Measurements from ENCODE around the gene ARHGAP42.
"Not testable (repeated sequence)": the region's sequence is repeated elsewhere in the genome, so short reads cannot be mapped to it uniquely, and the experiment has no call there.

ARHGAP42 gene

GRCh38 chr11:100687054-100687629 lies at the start of gene ARHGAP42:
TSS of gene ARHGAP42 (plus strand) at chr11:100687288. CDS start at chr11:100687679, 391 bp downstream.
- DNase-seq: peak; percentile 33

- DNase-seq: peak; percentile 80
Observed at GRCh38 chr11:100637706-100638105, 49.4 kb upstream of the ARHGAP42 start.

- DNase-seq: no peak
Observed at GRCh38 chr11:100638648-100639047, 48.4 kb upstream of the ARHGAP42 start.

GRCh38 chr11:100639140-100639539 lies 47.9 kb upstream of the ARHGAP42 start:
- no peak for DNase-seq

- no peak for DNase-seq
Observed at GRCh38 chr11:100640071-100640470, 47.0 kb upstream of the ARHGAP42 start.

- peak; percentile 67 for DNase-seq
Observed at GRCh38 chr11:100640646-100641045, 46.4 kb upstream of the ARHGAP42 start.

GRCh38 chr11:100641456-100641855 lies 45.6 kb upstream of the ARHGAP42 start:
- peak; percentile 68 for DNase-seq

GRCh38 chr11:100646545-100646944 lies 40.5 kb upstream of the ARHGAP42 start:
- DNase-seq: no peak

- no peak for DNase-seq
Observed at GRCh38 chr11:100647861-100648260, 39.2 kb upstream of the ARHGAP42 start.

- no peak for DNase-seq
Observed at GRCh38 chr11:100663583-100663982, 23.5 kb upstream of the ARHGAP42 start.

GRCh38 chr11:100663996-100664395 lies 23.1 kb upstream of the ARHGAP42 start:
- DNase-seq: no peak

GRCh38 chr11:100666816-100667215 lies 20.3 kb upstream of the ARHGAP42 start:
- DNase-seq: not testable (repeated sequence)

- DNase-seq: no peak
Observed at GRCh38 chr11:100667449-100667848, 19.6 kb upstream of the ARHGAP42 start.

- DNase-seq: no peak
Observed at GRCh38 chr11:100670140-100670539, 16.9 kb upstream of the ARHGAP42 start.

- DNase-seq: no peak
Observed at GRCh38 chr11:100671471-100671870, 15.6 kb upstream of the ARHGAP42 start.

GRCh38 chr11:100672498-100673033 lies 14.5 kb upstream of the ARHGAP42 start:
- peak; percentile 36 for DNase-seq

- no peak for DNase-seq
Observed at GRCh38 chr11:100673063-100673462, 14.0 kb upstream of the ARHGAP42 start.

- DNase-seq: no peak
Observed at GRCh38 chr11:100674212-100674611, 12.9 kb upstream of the ARHGAP42 start.

GRCh38 chr11:100675115-100675650 lies 11.9 kb upstream of the ARHGAP42 start:
- no peak for DNase-seq

- DNase-seq: no peak
Observed at GRCh38 chr11:100676901-100677300, 10.2 kb upstream of the ARHGAP42 start.

- DNase-seq: no peak
Observed at GRCh38 chr11:100677796-100678195, 9.3 kb upstream of the ARHGAP42 start.

GRCh38 chr11:100680070-100680469 lies 7.0 kb upstream of the ARHGAP42 start:
- peak; percentile 93 for DNase-seq

- DNase-seq: no peak
Observed at GRCh38 chr11:100681064-100681502, 6.0 kb upstream of the ARHGAP42 start.

- peak; percentile 38 for DNase-seq
Observed at GRCh38 chr11:100682247-100682969, 4.7 kb upstream of the ARHGAP42 start.

Measured in NCI-H446 treated with DMSO at 0.1 percent for 48 hours (cell line).